Measurements from ENCODE around the gene KPTN. TPM values are rescaled to one million over a fixed set of nuclear protein-coding genes. Genes with fewer than 3 reads are reported as not detected.

KPTN gene
- total RNA-seq, 6 donors from 2014 or later: 3.5 to 15.8 (median 7.4) TPM

- H3K4me3 ChIP-seq: peak overlapping the region in 2 of 4 donors; percentile 66 to 68
- WGBS, 2 donors: 86 to 88% methylated on average over 13 to 15 of the region's 15 CpGs
- peaks cover 5 to 26% (median 13%) of the 10 kb centered on the region in 4 donors for H3K4me1 ChIP-seq
- DNase-seq (no peak), ATAC-seq (ENCODE audit: low FRiP score in 2 of 2) (no peak)
- no peaks in the 10 kb centered on the region for H3K27me3 ChIP-seq
- H3K36me3 ChIP-seq: peaks cover 0 to 17% (median 8%) of the 10 kb centered on the region in 4 donors
- TF ChIP-seq CTCF (IDR thresholded peaks at IDR 0.05) (no peak), POLR2A (IDR thresholded peaks at IDR 0.05) (no peak), EP300 (IDR thresholded peaks at IDR 0.05) (no peak), POLR2AphosphoS5 (IDR thresholded peaks at IDR 0.05) (no peak)
- H3K27ac ChIP-seq: no peak overlapping the region
- H3K9me3 ChIP-seq: no peaks in the 10 kb centered on the region
Observed at GRCh38 chr19:47483200-47483599, 819 bp downstream of the KPTN start.

- Histone ChIP-seq H3K36me3 (peaks cover 0 to 3% (median 0%) of the 10 kb centered on the region in 4 donors), H3K27me3 (no peaks in the 10 kb centered on the region), H3K4me3 (no peak overlapping the region), H3K27ac (no peak overlapping the region), H3K9me3 (no peaks in the 10 kb centered on the region), H3K4me1 (peaks cover 5 to 26% (median 13%) of the 10 kb centered on the region in 4 donors)
- 94 to 100% methylated on average over 4 of the region's 4 CpGs for WGBS, 2 donors
- no peak for ATAC-seq (ENCODE audit: low FRiP score in 2 of 2)
- no peak for DNase-seq
- no peak for TF ChIP-seq POLR2A (IDR thresholded peaks at IDR 0.05)
- no peak for TF ChIP-seq POLR2AphosphoS5 (IDR thresholded peaks at IDR 0.05)
- TF ChIP-seq CTCF (IDR thresholded peaks at IDR 0.05): no peak
- TF ChIP-seq EP300 (IDR thresholded peaks at IDR 0.05): no peak
Observed at GRCh38 chr19:47481460-47482052, 2.5 kb downstream of the KPTN start.

- no peak for ATAC-seq (ENCODE audit: low FRiP score in 2 of 2)
- WGBS, 2 donors: 88 to 89% methylated on average over 14 to 16 of the region's 16 CpGs
Observed at GRCh38 chr19:47480658-47481057, 3.4 kb downstream of the KPTN start.

GRCh38 chr19:47479701-47480503 is 4.1 kb downstream of the KPTN start:
- Histone ChIP-seq H3K4me3 (no peak overlapping the region), H3K9me3 (no peaks in the 10 kb centered on the region), H3K27ac (no peak overlapping the region), H3K27me3 (no peaks in the 10 kb centered on the region), H3K4me1 (peaks cover 4 to 17% (median 12%) of the 10 kb centered on the region in 4 donors), H3K36me3 (no peaks in the 10 kb centered on the region)
- TF ChIP-seq POLR2A (IDR thresholded peaks at IDR 0.05) (no peak), POLR2AphosphoS5 (IDR thresholded peaks at IDR 0.05) (no peak), CTCF (IDR thresholded peaks at IDR 0.05) (no peak), EP300 (IDR thresholded peaks at IDR 0.05) (no peak)
- DNase-seq (peak in 1 of 2 donors; percentile 83), ATAC-seq (ENCODE audit: low FRiP score in 2 of 2) (no peak)
- 15 to 33% methylated on average over 11 to 23 of the region's 39 CpGs for WGBS, 2 donors

More at GRCh38 chr19:47480658-47481057, 3.4 kb downstream of the KPTN start:
- H3K4me3 ChIP-seq: no peak overlapping the region
- H3K27me3 ChIP-seq: no peaks in the 10 kb centered on the region
- no peak for DNase-seq
- H3K27ac ChIP-seq: no peak overlapping the region
- peaks cover 0 to 3% (median 0%) of the 10 kb centered on the region in 4 donors for H3K36me3 ChIP-seq
- TF ChIP-seq CTCF (IDR thresholded peaks at IDR 0.05): no peak
- no peak for TF ChIP-seq EP300 (IDR thresholded peaks at IDR 0.05)
- no peak for TF ChIP-seq POLR2AphosphoS5 (IDR thresholded peaks at IDR 0.05)
- no peaks in the 10 kb centered on the region for H3K9me3 ChIP-seq
- peaks cover 5 to 24% (median 13%) of the 10 kb centered on the region in 4 donors for H3K4me1 ChIP-seq

Measured in upper lobe of left lung (tissue), 6 donors.